Common myeloid progenitor, CD34-positive (primary cell): Measurements from ENCODE around the gene MFNG.

Experiments
- CTCF ChIA-PET: fragments of 350-600 bp; sonication (Branson Sonifier 250); formaldehyde crosslinking; loops from one replicate; lab custom pipeline; 2021; ENCODE audit warnings: antibody characterized with exemption; lab: Charles Lee
- POLR2A ChIA-PET: fragments of 350-600 bp; sonication (Branson Sonifier 250); formaldehyde crosslinking; loops from one replicate; lab custom pipeline; 2021; ENCODE audit warnings: antibody characterized with exemption; lab: Charles Lee
- DNase-seq, 3 donors: peaks; one replicate each; pipeline versions ENCODE4 v3.0.0 to v3.0.0-alpha.2; 2013
- H3K27ac ChIP-seq, 2 experiments: 1 replicate in 1 of 2; 2 replicates in 1 of 2; pipeline ENCODE4 v1.7.0; 2013; ENCODE audit warnings: inconsistent platforms in 2 of 2, low read length in 2 of 2, mild to moderate bottlenecking in 2 of 2, low read depth in 1 of 2, moderate library complexity in 1 of 2; ENCODE audit not compliant: severe bottlenecking in 2 of 2, insufficient read depth in 1 of 2, poor library complexity in 1 of 2
- H3K27me3 ChIP-seq, 5 experiments: replicated peaks in 2 of 5; 1 replicate in 3 of 5; 2 replicates in 2 of 5; pipeline versions ENCODE4 v1.6.1 to v1.7.0; 2013; ENCODE audit warnings: low read length in 4 of 5, mild to moderate bottlenecking in 2 of 5, moderate library complexity in 2 of 5, inconsistent platforms in 1 of 5; ENCODE audit not compliant: insufficient read depth in 5 of 5, control insufficient read depth in 4 of 5
- H3K36me3 ChIP-seq, 4 experiments: 1 replicate in 2 of 4; 2 replicates in 2 of 4; pipeline versions ENCODE4 v1.6.1 to v1.7.0; 2013; ENCODE audit warnings: low read length in 3 of 4, control low read depth in 1 of 4, mild to moderate bottlenecking in 1 of 4; ENCODE audit not compliant: control insufficient read depth in 4 of 4, insufficient read depth in 4 of 4
- H3K4me1 ChIP-seq, 4 experiments: 1 replicate in 3 of 4; 2 replicates in 1 of 4; pipeline versions ENCODE4 v1.6.1 to v1.7.1; 2013; ENCODE audit warnings: low read length in 3 of 4, mild to moderate bottlenecking in 3 of 4, control low read depth in 1 of 4, inconsistent platforms in 1 of 4, moderate library complexity in 1 of 4; ENCODE audit not compliant: control insufficient read depth in 4 of 4, insufficient read depth in 4 of 4; ENCODE audit errors: control extremely low read depth in 1 of 4
- H3K4me3 ChIP-seq, 7 experiments: 1 replicate in 4 of 7; 2 replicates in 3 of 7; pipeline versions ENCODE4 v1.5.1 to v1.7.0; 2013; ENCODE audit warnings: mild to moderate bottlenecking in 7 of 7, low read length in 6 of 7, moderate library complexity in 6 of 7, inconsistent platforms in 2 of 7, low read depth in 2 of 7, control low read depth in 1 of 7; ENCODE audit not compliant: insufficient read depth in 4 of 7, control insufficient read depth in 1 of 7; ENCODE audit errors: extremely low read depth in 1 of 7
- H3K9me3 ChIP-seq, 5 experiments: 1 replicate in 4 of 5; 2 replicates in 1 of 5; pipeline versions ENCODE4 v1.6.1 to v1.7.1; 2013; ENCODE audit warnings: low read length in 4 of 5, mild to moderate bottlenecking in 2 of 5, inconsistent platforms in 1 of 5, low read depth in 1 of 5, moderate library complexity in 1 of 5; ENCODE audit not compliant: control insufficient read depth in 4 of 5, insufficient read depth in 2 of 5; ENCODE audit errors: control extremely low read depth in 1 of 5
- WGBS: methylation state at CpG from one replicate; pipeline ENCODE4 v1.1.5; 2013; ENCODE audit not compliant: insufficient coverage; 5-methylcytosine and 5-hydroxymethylcytosine counted together

Gene MFNG

DNA sequence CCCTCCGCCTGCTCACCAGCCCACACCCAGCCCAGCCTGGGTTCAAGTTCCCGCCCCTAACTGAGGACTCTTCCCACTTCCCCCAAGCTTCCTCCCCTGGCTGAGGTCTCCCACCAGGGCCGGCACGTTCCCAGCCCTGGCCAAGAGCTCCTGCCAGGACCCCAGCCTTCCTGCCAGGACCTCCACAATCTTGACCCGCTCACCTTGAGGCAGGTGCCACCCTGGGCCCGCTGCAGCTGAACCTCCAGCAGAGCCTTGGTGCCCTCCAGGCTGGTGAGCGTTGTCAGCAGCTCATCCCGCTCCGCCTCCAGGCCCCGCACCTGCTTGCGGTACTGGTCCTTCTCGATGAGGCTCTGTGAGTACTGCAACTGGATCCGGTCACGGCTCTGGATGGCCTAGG is 19.8 kb upstream of the MFNG start:
- no peak for DNase-seq
- ChIA-PET POLR2A (interaction anchor here (0.6 kb wide), 1 partner anchor 11 kb away, joined by 4 read pairs; no protein-coding TSS in a partner anchor), CTCF (interaction anchor here (0.6 to 8.8 kb wide), 15 partner anchors 10 to 1224 kb away, joined by 3 to 66 read pairs (median 3); partner anchors contain the start of gene MFNG)
- Histone ChIP-seq H3K4me1 (peaks cover 0 to 19% (median 16%) of the 10 kb centered on the region in 4 experiments), H3K27me3 (no peaks in the 10 kb centered on the region), H3K27ac (no peak overlapping the region), H3K9me3 (no peaks in the 10 kb centered on the region), H3K4me3 (no peak overlapping the region), H3K36me3 (no peaks in the 10 kb centered on the region)
- 96% methylated on average over 9 of the region's 14 CpGs for WGBS

DNA sequence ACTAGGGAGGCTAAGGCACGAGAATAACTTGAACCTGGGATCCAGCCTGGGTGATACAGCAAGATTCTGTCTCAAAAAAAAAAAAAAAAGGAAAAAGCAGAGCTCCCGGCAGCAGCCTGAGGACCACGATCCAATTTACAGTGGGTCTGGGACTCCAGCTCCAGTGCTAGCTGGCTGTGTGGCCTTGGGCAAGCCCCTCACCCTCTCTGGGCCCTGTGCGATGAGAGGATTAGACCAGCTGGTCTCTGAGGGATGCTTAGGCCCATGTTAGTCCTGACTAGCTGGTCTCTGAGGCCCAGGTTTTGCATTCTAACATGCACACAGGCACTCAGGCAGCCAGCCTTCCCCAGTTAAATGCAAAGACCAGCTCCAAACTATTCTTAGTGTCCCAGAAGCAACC is 19.4 kb upstream of the MFNG start:
- ChIA-PET POLR2A (interaction anchor here (0.5 to 0.6 kb wide), 2 partner anchors 11 to 13 kb away, joined by 3 to 4 read pairs; partner anchors contain the start of gene CARD10), CTCF (interaction anchor here (0.5 to 8.8 kb wide), 10 partner anchors 9 to 189 kb away, joined by 3 to 66 read pairs (median 3); partner anchors contain the start of gene MFNG)
- Histone ChIP-seq H3K4me1 (peaks cover 0 to 22% (median 19%) of the 10 kb centered on the region in 4 experiments), H3K4me3 (no peak overlapping the region), H3K27me3 (no peaks in the 10 kb centered on the region), H3K36me3 (no peaks in the 10 kb centered on the region), H3K27ac (no peak overlapping the region), H3K9me3 (no peaks in the 10 kb centered on the region)
- DNase-seq: no peak
- whole genome bisulfite sequencing: 100% methylated on average over 4 of the region's 4 CpGs

DNA sequence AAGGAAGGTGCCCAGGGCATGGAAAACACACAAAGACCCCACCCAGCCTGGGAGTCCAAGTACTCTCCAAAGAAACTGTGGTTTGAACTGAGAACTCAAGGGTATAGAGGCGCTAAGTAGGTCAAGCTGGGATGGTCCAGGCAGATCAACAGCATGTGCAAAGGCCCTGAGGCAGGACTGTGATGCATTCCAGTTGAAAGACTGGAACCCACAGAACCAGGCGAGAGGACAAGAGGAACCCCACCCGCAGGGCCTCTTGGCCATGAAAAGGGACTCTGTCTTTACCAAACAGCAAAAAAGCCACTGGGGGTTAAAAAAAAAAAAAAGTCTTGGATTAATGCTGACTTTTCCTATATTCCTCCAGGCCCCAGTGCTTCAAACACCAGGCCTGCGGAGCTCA is 18.8 kb upstream of the MFNG start:
- POLR2A ChIA-PET: interaction anchor here (0.5 kb wide), 1 partner anchor 14 kb away, joined by 3 read pairs; the partner anchor contains the start of gene CARD10
- peaks cover 0 to 22% (median 19%) of the 10 kb centered on the region in 4 experiments for H3K4me1 ChIP-seq
- H3K36me3 ChIP-seq: no peaks in the 10 kb centered on the region
- H3K27ac ChIP-seq: no peak overlapping the region
- no peaks in the 10 kb centered on the region for H3K27me3 ChIP-seq
- DNase-seq: no peak
- no peak overlapping the region for H3K4me3 ChIP-seq
- 96% methylated on average over 4 of the region's 4 CpGs for WGBS
- H3K9me3 ChIP-seq: no peaks in the 10 kb centered on the region
- CTCF ChIA-PET: interaction anchor here (0.5 to 8.8 kb wide), 6 partner anchors 9 to 245 kb away, joined by 3 to 66 read pairs (median 3); no protein-coding TSS in a partner anchor

DNA sequence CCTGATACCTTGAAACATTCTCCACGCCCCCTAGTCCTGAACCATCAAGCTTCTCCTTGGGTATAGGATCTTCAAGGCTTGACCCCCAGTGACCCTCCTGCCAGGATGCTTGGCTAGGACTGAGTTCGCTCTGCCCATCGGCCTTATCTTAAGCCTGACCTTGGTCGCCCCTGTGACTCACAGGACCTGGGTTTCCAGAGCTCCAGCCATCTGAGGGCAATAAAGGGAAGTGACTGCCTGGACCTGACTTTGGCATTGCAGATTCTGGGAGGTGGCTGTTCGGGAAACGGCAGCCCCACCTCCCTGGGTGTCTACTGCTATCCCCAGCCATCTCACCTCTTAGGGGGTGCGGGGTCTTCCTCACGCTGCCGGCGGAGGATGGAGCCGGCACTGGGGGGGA is 17.7 kb upstream of the MFNG start:
- Histone ChIP-seq H3K27me3 (no peaks in the 10 kb centered on the region), H3K9me3 (no peaks in the 10 kb centered on the region), H3K27ac (no peak overlapping the region), H3K4me3 (no peak overlapping the region), H3K36me3 (no peaks in the 10 kb centered on the region), H3K4me1 (peaks cover 0 to 22% (median 19%) of the 10 kb centered on the region in 4 experiments)
- 87% methylated on average over 10 of the region's 11 CpGs for WGBS
- DNase-seq: peak in 2 of 3 donors; percentile 11 to 19
- ChIA-PET POLR2A (no interaction called here), CTCF (interaction anchor here (1.4 kb wide), 1 partner anchor 244 kb away, joined by 3 read pairs; no protein-coding TSS in a partner anchor)

DNA sequence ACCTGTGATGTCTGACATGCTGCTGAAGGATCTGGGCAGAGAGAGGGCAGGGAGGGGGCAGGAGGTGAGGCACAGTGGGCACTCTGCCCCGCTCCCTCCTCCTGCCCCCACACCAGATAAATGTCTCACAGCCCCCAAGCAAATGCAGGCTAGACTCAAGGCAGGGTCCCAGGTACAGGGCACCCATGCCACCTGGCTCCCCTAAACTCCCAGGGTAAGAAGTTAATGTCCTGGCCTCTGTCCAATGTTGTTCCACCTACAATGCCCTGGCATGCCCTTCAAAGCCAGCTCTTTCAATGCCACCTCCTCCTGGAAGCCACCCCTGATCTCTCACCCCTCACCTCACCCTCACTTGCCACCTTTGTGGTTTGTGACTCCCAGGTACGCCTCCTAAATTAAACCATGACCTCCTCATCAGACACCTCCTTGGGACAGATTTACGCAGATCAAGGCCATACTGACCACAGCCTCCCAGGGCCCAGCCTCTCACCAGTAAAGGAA is 17.0 kb upstream of the MFNG start:
- Histone ChIP-seq H3K27ac (no peak overlapping the region), H3K4me3 (no peak overlapping the region), H3K4me1 (peaks cover 0 to 22% (median 19%) of the 10 kb centered on the region in 4 experiments), H3K27me3 (no peaks in the 10 kb centered on the region), H3K9me3 (no peaks in the 10 kb centered on the region), H3K36me3 (no peaks in the 10 kb centered on the region)
- POLR2A ChIA-PET: no interaction called here
- CTCF ChIA-PET: no interaction called here
- 100% methylated on average over 3 of the region's 3 CpGs for WGBS
- DNase-seq: no peak

DNA sequence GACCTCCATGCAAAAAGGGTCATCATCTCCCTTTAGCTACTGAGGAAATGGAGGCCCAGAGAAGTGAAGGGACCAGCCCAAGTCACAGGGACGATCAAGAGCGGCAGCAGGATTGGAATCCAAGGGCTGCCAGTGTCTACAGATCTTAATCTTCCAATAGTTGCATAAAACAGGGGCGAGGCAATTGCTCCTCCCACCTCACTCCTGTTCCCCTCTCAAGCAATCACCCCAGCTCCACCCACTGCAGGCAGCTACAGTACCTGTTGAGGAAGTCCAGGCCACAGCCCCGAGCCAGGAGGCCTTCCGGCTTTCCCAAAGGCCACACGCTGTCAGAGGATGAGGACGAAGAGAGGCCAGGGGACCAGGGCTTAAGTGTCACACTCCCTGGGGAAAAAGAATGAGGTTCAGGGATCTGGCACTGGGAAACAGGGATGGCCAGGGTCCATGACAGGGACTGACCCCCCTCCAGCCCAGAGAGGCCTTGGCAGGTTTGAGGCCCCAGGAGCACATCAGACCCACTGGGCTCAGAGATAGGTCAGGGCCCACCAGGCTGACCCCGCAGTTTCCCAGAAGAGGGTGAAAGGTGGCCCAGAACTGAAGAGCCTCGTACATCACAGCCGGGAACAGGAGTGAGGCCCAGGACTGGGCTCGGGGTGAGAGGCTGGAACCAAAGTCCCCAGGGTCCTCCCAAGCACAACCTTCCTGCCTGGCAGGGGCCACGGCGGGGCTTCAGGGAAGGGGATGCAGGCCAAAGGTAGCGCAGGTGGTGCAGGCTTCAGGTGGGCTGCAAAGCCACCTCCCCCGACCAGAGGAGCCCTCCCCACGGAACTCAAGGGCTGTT is 16.4 kb upstream of the MFNG start:
- peak in 2 of 3 donors; percentile 44 to 51 for DNase-seq
- Histone ChIP-seq H3K36me3 (no peaks in the 10 kb centered on the region), H3K9me3 (no peaks in the 10 kb centered on the region), H3K4me3 (no peak overlapping the region), H3K27me3 (no peaks in the 10 kb centered on the region), H3K27ac (no peak overlapping the region), H3K4me1 (peaks cover 0 to 22% (median 19%) of the 10 kb centered on the region in 4 experiments)
- ChIA-PET POLR2A (no interaction called here), CTCF (interaction anchor here (1.0 kb wide), 1 partner anchor 12 kb away, joined by 3 read pairs; no protein-coding TSS in a partner anchor)
- 59% methylated on average over 15 of the region's 16 CpGs for WGBS
